NT2/D1 (cell line): ENCODE data around the gene LPP.
"Not testable (repeated sequence)": the region's sequence is repeated elsewhere in the genome, so short reads cannot be mapped to it uniquely, and the experiment has no call there.

Experiments used
- DNase-seq: peaks from one replicate; pipeline ENCODE4 v3.0.0-alpha.2; 2011; ENCODE audit warnings: low read depth, low spot score
- H3K27me3 ChIP-seq: 2 replicates; pipeline ENCODE4 v1.6.0; 2011; ENCODE audit warnings: mild to moderate bottlenecking; ENCODE audit not compliant: insufficient read length, insufficient read depth
- H3K36me3 ChIP-seq: 2 replicates; pipeline ENCODE4 v1.6.1; 2011; ENCODE audit warnings: mild to moderate bottlenecking, low read length, mixed read lengths; ENCODE audit not compliant: insufficient read depth, insufficient read length
- H3K4me1 ChIP-seq: 2 replicates; pipeline ENCODE4 v1.5.1; 2011; ENCODE audit not compliant: insufficient read depth, insufficient read length
- H3K4me3 ChIP-seq: 2 replicates; pipeline ENCODE4 v1.5.1; 2011; ENCODE audit warnings: low read depth; ENCODE audit not compliant: insufficient read length
- H3K9ac ChIP-seq: 2 replicates; pipeline ENCODE4 v1.6.0; 2011; ENCODE audit warnings: low read depth; ENCODE audit not compliant: insufficient read length
- H3K9me3 ChIP-seq: 2 replicates; pipeline ENCODE4 v1.5.1; 2011; ENCODE audit warnings: mild to moderate bottlenecking, low read length; ENCODE audit not compliant: insufficient read depth
- SUZ12 ChIP-seq: IDR thresholded peaks from 2 replicates; pipeline ENCODE4 v1.6.1; 2011; ENCODE audit not compliant: insufficient read length, insufficient read depth; ENCODE audit errors: extremely low read depth
- YY1 ChIP-seq: IDR thresholded peaks from 2 replicates; pipeline ENCODE4 v1.6.1; 2011; ENCODE audit not compliant: insufficient read length, insufficient read depth
- ZNF274 ChIP-seq: IDR thresholded peaks from 2 replicates; pipeline ENCODE4 v1.6.1; 2011; ENCODE audit warnings: mild to moderate bottlenecking, low read depth, low read length

Gene LPP

DNA sequence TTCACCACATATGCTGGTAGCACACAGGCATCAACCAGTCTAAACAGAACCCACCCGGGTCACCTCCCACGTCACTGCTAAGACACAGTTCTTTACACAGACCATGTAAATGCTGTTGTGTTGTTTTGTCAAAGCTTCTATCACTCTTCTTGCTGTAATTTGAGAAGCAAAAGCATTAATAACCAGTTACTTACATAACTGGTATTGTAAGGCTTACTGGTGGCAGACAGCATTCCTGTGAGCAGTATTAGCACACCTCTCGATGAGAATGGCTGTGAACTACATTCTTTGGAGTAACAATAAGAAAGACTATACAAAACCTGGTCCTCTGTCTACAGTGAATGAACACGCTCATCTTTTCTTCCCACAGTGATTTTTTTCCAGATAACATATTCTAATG is 479.2 kb downstream of the LPP start:
- H3K9ac ChIP-seq: no peak overlapping the region
- no peaks in the 10 kb centered on the region for H3K9me3 ChIP-seq
- H3K27me3 ChIP-seq: no peaks in the 10 kb centered on the region
- DNase-seq: no peak
- TF ChIP-seq ZNF274: no peak
- no peak for TF ChIP-seq SUZ12
- no peak for TF ChIP-seq YY1
- peaks cover 3% of the 10 kb centered on the region for H3K36me3 ChIP-seq
- H3K4me1 ChIP-seq: no peaks in the 10 kb centered on the region
- H3K4me3 ChIP-seq: no peak overlapping the region

DNA sequence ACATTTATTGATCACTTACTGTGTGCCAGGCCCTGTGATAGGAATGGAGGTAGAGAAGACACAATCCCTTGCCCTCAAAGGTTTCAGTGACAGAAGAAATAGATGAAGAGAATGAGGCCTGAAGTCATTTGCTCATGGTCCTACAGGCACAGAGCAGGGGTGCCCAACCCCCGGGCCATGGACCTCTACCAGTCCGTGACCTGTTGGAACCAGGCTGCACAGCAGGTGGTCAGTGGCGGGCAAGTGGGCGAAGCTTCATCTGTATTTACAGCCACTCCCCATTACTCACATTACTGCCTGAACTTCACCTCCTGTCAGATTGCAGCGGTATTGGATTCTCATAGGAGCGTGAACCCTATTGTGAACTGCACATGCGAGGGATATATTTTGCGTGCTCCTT is 480.3 kb downstream of the LPP start:
- Histone ChIP-seq H3K4me3 (no peak overlapping the region), H3K36me3 (peaks cover 3% of the 10 kb centered on the region), H3K9ac (no peak overlapping the region), H3K9me3 (no peaks in the 10 kb centered on the region), H3K4me1 (no peaks in the 10 kb centered on the region), H3K27me3 (no peaks in the 10 kb centered on the region)
- TF ChIP-seq SUZ12 (no peak), ZNF274 (no peak), YY1 (no peak)
- no peak for DNase-seq

DNA sequence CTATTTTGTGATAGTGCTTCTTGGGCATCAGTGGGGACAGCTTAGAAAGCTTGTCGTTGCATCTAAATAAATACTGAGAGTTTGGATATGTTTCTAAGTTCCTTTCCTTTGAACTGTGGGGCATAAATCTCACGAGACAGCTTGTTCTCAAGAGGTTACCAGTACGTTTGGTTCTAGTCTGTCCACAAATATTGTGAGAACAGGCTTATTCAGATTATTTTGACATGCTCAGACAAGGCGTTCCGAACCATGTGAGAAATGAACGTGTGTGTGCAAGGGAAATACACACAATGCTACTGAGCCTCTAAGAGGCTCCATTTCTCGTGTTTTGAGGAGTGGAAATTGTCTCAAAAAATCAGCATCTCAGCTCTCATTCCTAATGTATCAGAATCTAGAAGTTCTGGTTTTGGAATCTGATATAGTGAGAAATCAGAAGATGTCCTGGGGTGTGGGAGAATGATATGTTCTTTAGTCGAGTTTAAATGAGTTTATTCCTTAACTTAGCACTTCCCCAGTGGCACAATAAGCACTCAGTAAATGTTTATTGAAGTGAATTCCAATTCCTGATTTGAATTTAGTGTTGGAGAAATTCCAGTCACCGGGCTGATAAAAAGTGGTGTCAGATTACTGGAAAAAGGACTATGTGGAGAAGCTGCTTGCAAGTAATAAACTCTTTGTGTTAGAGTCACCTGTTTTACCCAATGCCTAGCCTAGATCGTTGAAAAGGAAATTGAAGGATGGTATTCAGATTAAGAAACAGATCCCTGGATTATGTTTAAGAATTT is 481.5 kb downstream of the LPP start:
- TF ChIP-seq SUZ12 (no peak), YY1 (no peak), ZNF274 (no peak)
- no peak overlapping the region for H3K4me3 ChIP-seq
- DNase-seq: no peak

DNA sequence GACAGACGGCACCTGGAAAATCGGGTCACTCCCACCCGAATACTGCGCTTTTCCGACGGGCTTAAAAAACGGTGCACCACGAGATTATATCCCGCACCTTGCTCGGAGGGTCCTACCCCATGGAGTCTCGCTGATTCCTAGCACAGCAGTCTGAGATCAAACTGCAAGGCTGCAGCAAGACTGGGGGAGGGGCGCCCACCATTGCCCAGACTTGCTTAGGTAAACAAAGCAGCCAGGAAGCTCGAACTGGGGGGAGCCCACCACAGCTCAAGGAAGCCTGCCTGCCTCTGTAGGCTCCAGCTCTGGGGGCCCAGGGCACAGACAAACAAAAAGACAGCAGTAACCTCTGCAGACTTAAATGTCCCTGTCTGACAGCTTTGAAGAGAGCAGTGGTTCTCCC is 482.3 kb downstream of the LPP start:
- H3K4me3 ChIP-seq, H3K9ac ChIP-seq, H3K36me3 ChIP-seq, H3K27me3 ChIP-seq, DNase-seq, H3K9me3 ChIP-seq, H3K4me1 ChIP-seq: not testable (repeated sequence)

More for the DNA sequence above, 481.5 kb downstream of the LPP start:
- H3K9ac ChIP-seq: no peak overlapping the region
- peaks cover 3% of the 10 kb centered on the region for H3K36me3 ChIP-seq
- no peaks in the 10 kb centered on the region for H3K4me1 ChIP-seq
- no peaks in the 10 kb centered on the region for H3K9me3 ChIP-seq
- H3K27me3 ChIP-seq: no peaks in the 10 kb centered on the region

DNA sequence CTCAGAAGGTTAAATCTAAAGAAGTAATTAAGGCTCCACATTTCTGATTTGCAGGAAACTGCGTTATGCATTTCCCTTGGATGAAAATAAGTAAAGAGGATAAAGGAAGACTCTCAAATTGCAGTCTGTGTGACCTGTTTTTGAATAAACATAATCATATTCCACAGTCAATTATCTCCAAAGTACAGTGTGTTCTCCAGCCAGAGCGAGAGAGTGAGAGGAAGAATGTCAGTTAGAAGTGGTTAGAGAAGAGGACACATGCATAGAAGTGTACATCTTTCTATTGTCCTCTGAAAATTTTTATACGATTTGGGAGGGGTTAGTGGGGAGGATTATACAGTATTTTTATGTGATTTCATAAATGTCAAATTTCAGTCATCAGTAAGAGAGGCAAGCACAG is 487.1 kb downstream of the LPP start:
- Histone ChIP-seq H3K36me3 (no peaks in the 10 kb centered on the region), H3K4me3 (no peak overlapping the region), H3K4me1 (no peaks in the 10 kb centered on the region), H3K9ac (no peak overlapping the region), H3K27me3 (no peaks in the 10 kb centered on the region), H3K9me3 (no peaks in the 10 kb centered on the region)
- TF ChIP-seq YY1: no peak
- no peak for TF ChIP-seq SUZ12
- no peak for TF ChIP-seq ZNF274
- DNase-seq: no peak

DNA sequence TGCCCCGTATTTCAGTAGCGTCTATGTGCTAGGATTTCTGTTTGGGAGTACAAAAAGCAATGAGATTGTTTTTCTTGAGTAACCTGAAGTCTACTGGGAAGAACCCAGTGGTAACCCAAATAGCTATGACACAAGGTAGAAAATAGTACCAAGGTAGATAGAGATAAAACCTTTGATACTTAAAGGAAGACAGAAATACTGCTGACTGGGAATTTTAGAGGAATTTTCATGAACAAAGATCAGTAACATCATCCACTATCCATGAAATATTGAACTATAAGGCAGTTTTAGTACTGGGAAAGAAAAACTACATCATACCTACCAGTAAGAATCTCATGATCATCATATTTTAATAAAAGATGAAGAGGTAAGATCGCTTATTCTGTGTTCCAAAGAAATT is 489.8 kb downstream of the LPP start:
- Histone ChIP-seq H3K27me3 (no peaks in the 10 kb centered on the region), H3K9ac (no peak overlapping the region), H3K36me3 (no peaks in the 10 kb centered on the region), H3K4me3 (no peak overlapping the region), H3K9me3 (no peaks in the 10 kb centered on the region), H3K4me1 (no peaks in the 10 kb centered on the region)
- no peak for DNase-seq
- TF ChIP-seq ZNF274 (no peak), YY1 (no peak), SUZ12 (no peak)

DNA sequence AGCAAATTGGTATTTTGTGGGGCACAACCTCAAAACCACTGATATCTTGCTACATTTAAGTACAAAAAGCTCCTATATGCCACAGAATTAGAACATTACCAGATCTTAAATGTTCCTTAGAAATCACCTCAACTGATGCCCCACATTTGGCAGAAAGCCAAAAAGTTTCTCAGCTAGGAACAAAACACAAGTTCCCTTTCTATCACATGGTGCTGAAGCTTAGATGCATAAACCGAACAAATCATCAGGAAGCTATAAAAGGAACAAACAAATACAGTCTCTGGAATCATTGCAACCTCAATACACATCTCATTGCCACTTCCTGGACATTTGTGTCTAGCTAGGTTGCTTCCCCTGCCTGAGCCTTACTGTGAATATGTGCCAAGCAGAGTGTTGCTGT is 492.6 kb downstream of the LPP start:
- Histone ChIP-seq H3K36me3 (no peaks in the 10 kb centered on the region), H3K27me3 (no peaks in the 10 kb centered on the region), H3K9me3 (no peaks in the 10 kb centered on the region), H3K4me1 (no peaks in the 10 kb centered on the region), H3K4me3 (no peak overlapping the region), H3K9ac (no peak overlapping the region)
- DNase-seq: no peak
- TF ChIP-seq YY1 (no peak), ZNF274 (no peak), SUZ12 (no peak)
